ENCODE results near the gene MKRN2OS.

GRCh38 chr3:12561397-12561796 is 16.1 kb upstream of the MKRN2OS start:
- TF ChIP-seq CTCF (IDR thresholded peaks at IDR 0.05; ENCODE audit: insufficient read depth, low read length) = no peak
- TF ChIP-seq REST (IDR thresholded peaks at IDR 0.05; ENCODE audit: insufficient replicate concordance, low read depth) = no peak
- no peak for TF ChIP-seq POLR2AphosphoS5 (IDR thresholded peaks at IDR 0.05; ENCODE audit: low read depth)
- no peak for TF ChIP-seq SPI1 (IDR thresholded peaks at IDR 0.05; ENCODE audit: borderline replicate concordance, low read depth)
- TF ChIP-seq GABPA (IDR thresholded peaks at IDR 0.05; ENCODE audit: low read depth) = no peak
